Measurements from ENCODE around the gene ALDH3B2.

Gene ALDH3B2

GRCh38 chr11:67664213-67664585, 10.2 kb downstream of the ALDH3B2 start:
- H3F3A ChIP-seq (ENCODE audit: low read depth) = no peaks in the 10 kb centered on the region
- H3K9me3 ChIP-seq (ENCODE audit: insufficient read depth, low read depth, low read length) = no peaks in the 10 kb centered on the region
- H3K9ac ChIP-seq (ENCODE audit: low read depth, low read length, poor library complexity, severe bottlenecking) = no peak overlapping the region
- no peaks in the 10 kb centered on the region for H3K79me2 ChIP-seq (ENCODE audit: insufficient read depth, low read length)
- no peaks in the 10 kb centered on the region for H3K36me3 ChIP-seq (ENCODE audit: insufficient read depth, low read length)
- no peak overlapping the region for H3K4me2 ChIP-seq (ENCODE audit: low read depth, low read length, poor library complexity, severe bottlenecking)
- peaks cover 13% of the 10 kb centered on the region for H3K4me1 ChIP-seq (ENCODE audit: insufficient read depth, low read length, poor library complexity, severe bottlenecking)
- no peaks in the 10 kb centered on the region for H3K27me3 ChIP-seq (ENCODE audit: insufficient read depth, low read length, poor library complexity, severe bottlenecking)
- H3K4me3 ChIP-seq (ENCODE audit: low read length, poor library complexity, severe bottlenecking) = no peak overlapping the region
- H2AFZ ChIP-seq (ENCODE audit: low read length) = no peak overlapping the region
- no peak for TF ChIP-seq EZH2phosphoT487 (IDR thresholded peaks at IDR 0.05; ENCODE audit: borderline replicate concordance)
- TF ChIP-seq, protein P1, sequence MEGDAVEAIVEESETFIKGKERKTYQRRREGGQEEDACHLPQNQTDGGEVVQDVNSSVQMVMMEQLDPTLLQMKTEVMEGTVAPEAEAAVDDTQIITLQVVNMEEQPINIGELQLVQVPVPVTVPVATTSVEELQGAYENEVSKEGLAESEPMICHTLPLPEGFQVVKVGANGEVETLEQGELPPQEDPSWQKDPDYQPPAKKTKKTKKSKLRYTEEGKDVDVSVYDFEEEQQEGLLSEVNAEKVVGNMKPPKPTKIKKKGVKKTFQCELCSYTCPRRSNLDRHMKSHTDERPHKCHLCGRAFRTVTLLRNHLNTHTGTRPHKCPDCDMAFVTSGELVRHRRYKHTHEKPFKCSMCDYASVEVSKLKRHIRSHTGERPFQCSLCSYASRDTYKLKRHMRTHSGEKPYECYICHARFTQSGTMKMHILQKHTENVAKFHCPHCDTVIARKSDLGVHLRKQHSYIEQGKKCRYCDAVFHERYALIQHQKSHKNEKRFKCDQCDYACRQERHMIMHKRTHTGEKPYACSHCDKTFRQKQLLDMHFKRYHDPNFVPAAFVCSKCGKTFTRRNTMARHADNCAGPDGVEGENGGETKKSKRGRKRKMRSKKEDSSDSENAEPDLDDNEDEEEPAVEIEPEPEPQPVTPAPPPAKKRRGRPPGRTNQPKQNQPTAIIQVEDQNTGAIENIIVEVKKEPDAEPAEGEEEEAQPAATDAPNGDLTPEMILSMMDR (conservative IDR thresholded peaks at IDR 0.05; ENCODE audit: low read length) = no peak
- H3K9me2 ChIP-seq (replicated peaks; ENCODE audit: low read depth, low read length) = no peaks in the 10 kb centered on the region
- H4K20me1 ChIP-seq (ENCODE audit: insufficient read depth, low read length, poor library complexity, severe bottlenecking) = no peaks in the 10 kb centered on the region

- TF ChIP-seq, protein P1 (conservative IDR thresholded peaks at IDR 0.05; ENCODE audit: low read length) = no peak
- TF ChIP-seq EZH2phosphoT487 (IDR thresholded peaks at IDR 0.05; ENCODE audit: borderline replicate concordance) = no peak
- Histone ChIP-seq H3K9ac (ENCODE audit: low read depth, low read length, poor library complexity, severe bottlenecking) (no peak overlapping the region), H3K4me2 (ENCODE audit: low read depth, low read length, poor library complexity, severe bottlenecking) (no peak overlapping the region), H3K4me1 (ENCODE audit: insufficient read depth, low read length, poor library complexity, severe bottlenecking) (peaks cover 18% of the 10 kb centered on the region), H4K20me1 (ENCODE audit: insufficient read depth, low read length, poor library complexity, severe bottlenecking) (no peaks in the 10 kb centered on the region), H3K79me2 (ENCODE audit: insufficient read depth, low read length) (no peaks in the 10 kb centered on the region), H3K9me2 (replicated peaks; ENCODE audit: low read depth, low read length) (no peaks in the 10 kb centered on the region), H2AFZ (ENCODE audit: low read length) (no peak overlapping the region), H3F3A (ENCODE audit: low read depth) (no peaks in the 10 kb centered on the region), H3K4me3 (ENCODE audit: low read length, poor library complexity, severe bottlenecking) (no peak overlapping the region), H3K36me3 (ENCODE audit: insufficient read depth, low read length) (no peaks in the 10 kb centered on the region), H3K9me3 (ENCODE audit: insufficient read depth, low read depth, low read length) (no peaks in the 10 kb centered on the region), H3K27me3 (ENCODE audit: insufficient read depth, low read length, poor library complexity, severe bottlenecking) (no peaks in the 10 kb centered on the region)
Measured at GRCh38 chr11:67663532-67664212, 10.8 kb downstream of the ALDH3B2 start.

- Histone ChIP-seq H3K9me2 (replicated peaks; ENCODE audit: low read depth, low read length) (no peaks in the 10 kb centered on the region), H3K4me1 (ENCODE audit: insufficient read depth, low read length, poor library complexity, severe bottlenecking) (peaks cover 17% of the 10 kb centered on the region), H2AFZ (ENCODE audit: low read length) (no peak overlapping the region), H4K20me1 (ENCODE audit: insufficient read depth, low read length, poor library complexity, severe bottlenecking) (no peaks in the 10 kb centered on the region), H3K79me2 (ENCODE audit: insufficient read depth, low read length) (no peaks in the 10 kb centered on the region), H3K4me3 (ENCODE audit: low read length, poor library complexity, severe bottlenecking) (no peak overlapping the region), H3K27me3 (ENCODE audit: insufficient read depth, low read length, poor library complexity, severe bottlenecking) (no peaks in the 10 kb centered on the region), H3K4me2 (ENCODE audit: low read depth, low read length, poor library complexity, severe bottlenecking) (no peak overlapping the region), H3K9ac (ENCODE audit: low read depth, low read length, poor library complexity, severe bottlenecking) (no peak overlapping the region), H3F3A (ENCODE audit: low read depth) (no peaks in the 10 kb centered on the region), H3K36me3 (ENCODE audit: insufficient read depth, low read length) (no peaks in the 10 kb centered on the region), H3K9me3 (ENCODE audit: insufficient read depth, low read depth, low read length) (no peaks in the 10 kb centered on the region)
- no peak for TF ChIP-seq EZH2phosphoT487 (IDR thresholded peaks at IDR 0.05; ENCODE audit: borderline replicate concordance)
- TF ChIP-seq, protein P1 (conservative IDR thresholded peaks at IDR 0.05; ENCODE audit: low read length) = no peak
Measured at GRCh38 chr11:67662835-67663531, 11.4 kb downstream of the ALDH3B2 start.
